Activated naive CD8-positive, alpha-beta T cell treated with anti-CD3 and anti-CD28 coated beads for 36 hours (primary cell): Measurements from ENCODE around the gene ANLN. TPM values are rescaled to one million over a fixed set of nuclear protein-coding genes. Genes with fewer than 3 reads are reported as not detected.

ENCODE experiments used
- DNase-seq: peaks from one replicate; pipeline ENCODE4 v3.0.0; 2021
- H3K27ac Mint-ChIP-seq: one replicate; pipeline ENCODE4 v1.8.0; 2022; ENCODE audit warnings: mild to moderate bottlenecking, moderate library complexity, mixed read lengths
- H3K27me3 Mint-ChIP-seq: one replicate; pipeline ENCODE4 v1.8.0; 2022; ENCODE audit warnings: mild to moderate bottlenecking, mixed read lengths
- H3K36me3 Mint-ChIP-seq: one replicate; pipeline ENCODE4 v1.8.0; 2021; ENCODE audit warnings: mild to moderate bottlenecking, mixed read lengths
- H3K4me1 Mint-ChIP-seq: one replicate; pipeline ENCODE4 v1.8.0; 2021; ENCODE audit warnings: mixed read lengths
- H3K4me3 Mint-ChIP-seq: one replicate; pipeline ENCODE4 v1.8.0; 2022; ENCODE audit warnings: mild to moderate bottlenecking, moderate library complexity, mixed read lengths
- H3K9me3 Mint-ChIP-seq: one replicate; pipeline ENCODE4 v1.8.0; 2022; ENCODE audit warnings: mixed read lengths
- total RNA-seq, 2 experiments: library from RNA; stranded (reverse); gene quantifications; one replicate each; pipeline ENCODE4 v1.2.3, GENCODE V29; 2021

Gene ANLN
- 10 to 100 TPM; 38.6 to 44.6 TPM for total RNA-seq

DNA sequence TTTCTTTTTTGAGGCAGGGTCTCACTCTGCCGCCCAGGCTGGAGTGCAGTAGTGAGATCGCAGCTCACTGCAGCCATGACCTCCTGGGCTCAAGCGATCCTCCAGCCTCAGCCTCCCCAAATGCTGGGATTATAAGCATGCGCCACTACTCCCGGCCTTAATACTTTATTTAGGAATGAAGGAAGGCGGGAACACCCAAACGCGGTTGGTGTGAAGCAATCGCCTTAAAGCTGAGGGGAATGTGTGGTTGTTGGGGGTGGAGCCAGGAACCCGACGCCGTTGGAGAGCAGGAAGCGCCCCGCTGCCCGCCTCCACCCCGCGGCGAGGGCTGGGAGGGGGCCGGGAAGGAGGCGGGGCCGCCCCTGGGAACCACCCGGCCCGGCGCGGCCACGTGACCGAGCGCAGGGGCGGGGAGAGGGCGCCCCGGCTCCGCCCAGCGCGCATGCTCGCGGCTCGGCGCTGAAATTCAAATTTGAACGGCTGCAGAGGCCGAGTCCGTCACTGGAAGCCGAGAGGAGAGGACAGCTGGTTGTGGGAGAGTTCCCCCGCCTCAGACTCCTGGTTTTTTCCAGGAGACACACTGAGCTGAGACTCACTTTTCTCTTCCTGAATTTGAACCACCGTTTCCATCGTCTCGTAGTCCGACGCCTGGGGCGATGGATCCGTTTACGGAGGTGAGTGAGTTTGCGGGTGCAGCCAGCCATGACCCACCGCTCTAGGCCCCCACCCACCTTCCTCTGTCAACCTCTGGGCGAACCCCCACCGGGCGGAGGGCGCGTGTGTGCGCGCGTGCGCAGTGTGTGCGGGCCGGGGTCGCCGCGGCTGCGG lies at the start of gene ANLN:
Gene ANLN, plus strand, starts transcription at position 492 of the 828 bp plus-strand sequence. Its CDS starts 165 bp downstream, at position 657.
- H3K27ac Mint-ChIP-seq, result peak within 1 kb of the TSS; percentile 86
- peaks cover 22% of the 10 kb centered on the region for H3K36me3 Mint-ChIP-seq
- peaks cover 16% of the 10 kb centered on the region for H3K4me1 Mint-ChIP-seq
- peaks cover 31% of the 10 kb centered on the region for H3K27me3 Mint-ChIP-seq
- peak; percentile 89 for DNase-seq
- H3K9me3 Mint-ChIP-seq, result no peaks in the 10 kb centered on the region
- H3K4me3 Mint-ChIP-seq, result peak within 1 kb of the TSS; percentile 89

GRCh38 chr7:36343548-36343947 lies 46.1 kb upstream of the ANLN start:
- H3K9me3 Mint-ChIP-seq, result no peaks in the 10 kb centered on the region
- H3K36me3 Mint-ChIP-seq, result no peaks in the 10 kb centered on the region
- H3K27ac Mint-ChIP-seq, result no peak overlapping the region
- H3K4me1 Mint-ChIP-seq, result no peaks in the 10 kb centered on the region
- no peak for DNase-seq
- H3K27me3 Mint-ChIP-seq, result no peaks in the 10 kb centered on the region
- no peak overlapping the region for H3K4me3 Mint-ChIP-seq

DNA sequence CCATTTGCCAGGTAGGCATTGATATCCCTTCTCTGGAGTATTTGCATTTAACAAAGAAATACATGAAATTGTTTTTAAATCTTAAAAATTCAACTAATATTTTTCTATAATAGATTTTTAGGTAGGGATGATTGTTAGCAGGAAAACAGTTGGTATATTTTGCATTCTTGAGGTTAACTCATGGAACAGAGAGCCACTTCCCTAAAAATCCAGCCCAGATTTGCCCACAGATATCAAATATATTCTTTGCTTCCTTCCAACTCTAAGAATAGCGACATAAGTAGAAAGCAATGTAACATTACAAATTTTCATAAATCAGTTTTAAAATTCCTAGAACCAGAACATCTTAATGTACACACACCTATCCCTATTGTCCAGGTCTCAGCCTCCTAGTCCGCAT lies 45.0 kb upstream of the ANLN start:
- no peak overlapping the region for H3K27ac Mint-ChIP-seq
- H3K27me3 Mint-ChIP-seq, result no peaks in the 10 kb centered on the region
- no peaks in the 10 kb centered on the region for H3K4me1 Mint-ChIP-seq
- no peaks in the 10 kb centered on the region for H3K9me3 Mint-ChIP-seq
- DNase-seq, result no peak
- H3K36me3 Mint-ChIP-seq, result no peaks in the 10 kb centered on the region
- no peak overlapping the region for H3K4me3 Mint-ChIP-seq

- no peak overlapping the region for H3K4me3 Mint-ChIP-seq
- H3K27me3 Mint-ChIP-seq, result no peaks in the 10 kb centered on the region
- H3K27ac Mint-ChIP-seq, result no peak overlapping the region
- no peaks in the 10 kb centered on the region for H3K9me3 Mint-ChIP-seq
- H3K36me3 Mint-ChIP-seq, result no peaks in the 10 kb centered on the region
- H3K4me1 Mint-ChIP-seq, result no peaks in the 10 kb centered on the region
- no peak for DNase-seq
These were observed 43.3 kb upstream of the ANLN start for GRCh38 chr7:36346260-36346831.

GRCh38 chr7:36348256-36348655 lies 41.4 kb upstream of the ANLN start:
- Mint-ChIP-seq H3K9me3 (no peaks in the 10 kb centered on the region), H3K27ac (no peak overlapping the region), H3K27me3 (no peaks in the 10 kb centered on the region), H3K36me3 (no peaks in the 10 kb centered on the region), H3K4me1 (no peaks in the 10 kb centered on the region), H3K4me3 (no peak overlapping the region)
- DNase-seq, result no peak

- H3K27ac Mint-ChIP-seq, result no peak overlapping the region
- H3K4me1 Mint-ChIP-seq, result no peaks in the 10 kb centered on the region
- no peaks in the 10 kb centered on the region for H3K27me3 Mint-ChIP-seq
- no peaks in the 10 kb centered on the region for H3K36me3 Mint-ChIP-seq
- DNase-seq, result no peak
- H3K9me3 Mint-ChIP-seq, result no peaks in the 10 kb centered on the region
- no peak overlapping the region for H3K4me3 Mint-ChIP-seq
These were observed 40.9 kb upstream of the ANLN start for GRCh38 chr7:36348771-36349170.

DNA sequence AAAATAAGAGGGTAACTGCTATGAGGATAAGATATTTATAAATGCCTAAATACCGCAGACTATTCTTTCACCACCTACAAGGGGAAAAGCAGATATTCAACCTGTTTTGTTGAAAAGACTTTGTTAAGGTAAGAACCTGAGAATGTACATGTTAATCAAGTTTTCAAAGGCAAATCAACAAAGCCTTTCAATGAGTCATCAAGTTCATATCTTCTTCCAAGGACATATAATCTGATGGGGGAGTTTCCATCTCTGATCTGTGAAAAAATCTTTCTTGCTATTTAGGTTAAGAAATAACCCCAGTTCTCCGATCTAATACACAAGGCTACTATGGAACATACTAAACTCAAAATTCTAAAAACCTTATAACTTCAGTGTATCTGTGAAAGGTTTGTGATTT lies 40.0 kb upstream of the ANLN start:
- Mint-ChIP-seq H3K36me3 (no peaks in the 10 kb centered on the region), H3K27me3 (no peaks in the 10 kb centered on the region), H3K4me1 (no peaks in the 10 kb centered on the region), H3K4me3 (no peak overlapping the region), H3K27ac (no peak overlapping the region), H3K9me3 (no peaks in the 10 kb centered on the region)
- DNase-seq, result no peak

DNA sequence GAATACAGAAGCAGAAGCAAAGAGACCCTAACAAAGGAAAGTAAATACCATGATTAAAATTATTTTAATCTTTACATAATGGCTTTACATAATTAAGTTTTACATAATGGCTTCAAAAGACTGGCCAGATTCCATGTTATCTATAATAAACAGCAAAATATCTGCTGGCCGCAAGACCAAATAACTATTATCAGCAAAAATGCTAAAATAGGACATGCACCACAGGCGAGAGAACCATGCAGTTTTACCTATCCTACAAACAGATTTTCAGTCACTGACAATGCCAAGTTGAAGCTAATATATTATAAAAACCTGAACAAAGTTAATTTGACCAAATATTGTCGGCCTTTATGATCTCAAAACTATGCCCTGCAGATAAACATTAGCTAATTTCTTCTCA lies 34.2 kb upstream of the ANLN start:
- H3K4me1 Mint-ChIP-seq, result peaks cover under 1% of the 10 kb centered on the region
- H3K36me3 Mint-ChIP-seq, result no peaks in the 10 kb centered on the region
- no peaks in the 10 kb centered on the region for H3K27me3 Mint-ChIP-seq
- no peak for DNase-seq
- H3K27ac Mint-ChIP-seq, result no peak overlapping the region
- no peaks in the 10 kb centered on the region for H3K9me3 Mint-ChIP-seq
- no peak overlapping the region for H3K4me3 Mint-ChIP-seq

- Mint-ChIP-seq H3K4me3 (no peak overlapping the region), H3K9me3 (no peaks in the 10 kb centered on the region), H3K36me3 (no peaks in the 10 kb centered on the region), H3K27me3 (no peaks in the 10 kb centered on the region), H3K27ac (no peak overlapping the region), H3K4me1 (peaks cover 7% of the 10 kb centered on the region)
- no peak for DNase-seq
These were observed 32.6 kb upstream of the ANLN start for GRCh38 chr7:36357054-36357453.

- Mint-ChIP-seq H3K4me3 (no peak overlapping the region), H3K36me3 (no peaks in the 10 kb centered on the region), H3K27me3 (no peaks in the 10 kb centered on the region), H3K9me3 (no peaks in the 10 kb centered on the region), H3K4me1 (peaks cover 7% of the 10 kb centered on the region), H3K27ac (no peak overlapping the region)
- DNase-seq, result no peak
These were observed 31.1 kb upstream of the ANLN start for GRCh38 chr7:36358589-36358988.

DNA sequence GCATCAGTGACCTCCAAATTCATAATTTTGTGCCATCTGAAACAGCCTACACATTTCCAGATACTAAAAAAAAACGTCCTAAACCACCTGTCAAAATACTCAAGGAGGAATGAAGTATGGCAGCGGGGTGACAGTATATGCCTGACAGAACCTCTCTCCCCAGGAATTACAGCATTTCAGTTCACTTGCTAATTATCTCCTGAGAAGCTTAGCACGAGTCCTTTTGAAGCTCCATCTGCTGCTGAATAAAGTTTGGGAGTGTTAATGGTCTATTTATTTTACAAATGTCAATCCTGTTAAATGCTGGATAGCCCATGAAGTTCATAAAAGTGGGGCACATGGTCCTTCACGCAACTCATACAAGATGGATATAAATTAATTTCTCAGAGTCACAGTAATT lies 29.4 kb upstream of the ANLN start:
- H3K27me3 Mint-ChIP-seq, result no peaks in the 10 kb centered on the region
- DNase-seq, result no peak
- H3K4me1 Mint-ChIP-seq, result peaks cover 7% of the 10 kb centered on the region
- H3K4me3 Mint-ChIP-seq, result no peak overlapping the region
- no peak overlapping the region for H3K27ac Mint-ChIP-seq
- no peaks in the 10 kb centered on the region for H3K9me3 Mint-ChIP-seq
- no peaks in the 10 kb centered on the region for H3K36me3 Mint-ChIP-seq

DNA sequence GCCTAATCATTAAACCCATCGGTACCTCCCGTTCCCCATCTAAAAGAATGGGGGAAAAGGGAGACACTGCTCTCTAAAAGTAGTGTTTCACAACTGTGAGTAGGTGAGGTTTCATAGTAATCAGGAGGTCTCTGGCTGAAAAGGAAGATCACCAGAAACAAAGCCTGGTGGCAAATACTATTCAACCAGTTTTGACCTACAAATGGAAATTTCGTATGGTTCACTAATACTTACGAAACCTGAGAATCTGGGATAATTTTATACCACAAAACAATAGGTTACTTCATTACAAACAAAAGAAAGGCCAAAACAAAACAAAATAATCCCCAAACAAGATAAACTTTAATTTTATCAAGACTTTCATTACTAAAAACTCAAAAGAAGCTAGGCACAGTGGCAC lies 28.4 kb upstream of the ANLN start:
- no peak for DNase-seq
- no peaks in the 10 kb centered on the region for H3K27me3 Mint-ChIP-seq
- peaks cover 7% of the 10 kb centered on the region for H3K4me1 Mint-ChIP-seq
- H3K36me3 Mint-ChIP-seq, result no peaks in the 10 kb centered on the region
- H3K27ac Mint-ChIP-seq, result no peak overlapping the region
- no peaks in the 10 kb centered on the region for H3K9me3 Mint-ChIP-seq
- no peak overlapping the region for H3K4me3 Mint-ChIP-seq

DNA sequence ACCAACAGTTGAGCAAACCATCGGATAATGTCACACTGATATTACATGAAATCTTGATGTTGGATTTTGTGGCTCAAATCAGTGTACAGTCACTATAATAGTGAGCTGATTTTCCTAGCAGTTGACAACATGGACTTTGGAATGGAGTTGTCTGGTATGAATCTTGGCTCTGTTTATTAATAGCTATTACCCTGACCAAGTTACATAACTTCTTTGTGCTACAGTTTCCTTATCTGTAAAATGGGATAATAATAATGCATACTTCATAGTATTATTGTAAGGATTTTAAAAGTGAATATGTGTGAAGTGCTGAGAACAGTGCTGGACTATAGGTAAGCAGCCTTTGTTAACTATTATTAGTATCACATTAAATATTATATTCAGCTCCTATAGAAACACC lies 26.1 kb upstream of the ANLN start:
- H3K4me1 Mint-ChIP-seq, result peaks cover 10% of the 10 kb centered on the region
- no peak for DNase-seq
- no peak overlapping the region for H3K4me3 Mint-ChIP-seq
- no peaks in the 10 kb centered on the region for H3K9me3 Mint-ChIP-seq
- H3K36me3 Mint-ChIP-seq, result no peaks in the 10 kb centered on the region
- no peaks in the 10 kb centered on the region for H3K27me3 Mint-ChIP-seq
- no peak overlapping the region for H3K27ac Mint-ChIP-seq

GRCh38 chr7:36366005-36366717 lies 23.5 kb upstream of the ANLN start:
- DNase-seq, result no peak
- H3K4me3 Mint-ChIP-seq, result peak overlapping the region; percentile 77
- H3K36me3 Mint-ChIP-seq, result no peaks in the 10 kb centered on the region
- H3K27me3 Mint-ChIP-seq, result no peaks in the 10 kb centered on the region
- peaks cover 6% of the 10 kb centered on the region for H3K4me1 Mint-ChIP-seq
- no peaks in the 10 kb centered on the region for H3K9me3 Mint-ChIP-seq
- no peak overlapping the region for H3K27ac Mint-ChIP-seq

GRCh38 chr7:36366718-36367560 lies 22.7 kb upstream of the ANLN start:
- H3K4me1 Mint-ChIP-seq, result peaks cover 5% of the 10 kb centered on the region
- peak overlapping the region; percentile 87 for H3K4me3 Mint-ChIP-seq
- no peaks in the 10 kb centered on the region for H3K9me3 Mint-ChIP-seq
- peak; percentile 94 for DNase-seq
- H3K36me3 Mint-ChIP-seq, result no peaks in the 10 kb centered on the region
- no peaks in the 10 kb centered on the region for H3K27me3 Mint-ChIP-seq
- peak overlapping the region; percentile 63 for H3K27ac Mint-ChIP-seq
